WERI-Rb-1 (cell line): ENCODE measurements around the gene RALY.

Experiments
- DNase-seq: peaks from one replicate; pipeline ENCODE4 v3.0.0-alpha.2; 2020
- H3K27ac ChIP-seq: fragments of 250-450 bp; sonication (Bioruptor Pico); 2 replicates; pipeline ENCODE4 v1.5.1; 2020; ENCODE audit warnings: mild to moderate bottlenecking, moderate library complexity
- H3K27me3 ChIP-seq: fragments of 250-450 bp; sonication (Bioruptor Pico); 2 replicates; pipeline ENCODE4 v1.5.1; 2021; ENCODE audit warnings: mild to moderate bottlenecking, low read depth, moderate library complexity; ENCODE audit not compliant: insufficient read depth, severe bottlenecking
- H3K36me3 ChIP-seq: fragments of 250-450 bp; sonication (Bioruptor Pico); 2 replicates; pipeline ENCODE4 v1.5.1; 2020; ENCODE audit warnings: mild to moderate bottlenecking, moderate library complexity
- H3K4me3 ChIP-seq: 2 replicates; pipeline ENCODE4 v1.5.1; 2011; ENCODE audit warnings: low read depth, mild to moderate bottlenecking, control low read depth, low read length
- H3K9me3 ChIP-seq: fragments of 250-450 bp; sonication (Bioruptor Pico); 2 replicates; pipeline ENCODE4 v1.5.1; 2021; ENCODE audit warnings: mild to moderate bottlenecking, moderate library complexity; ENCODE audit not compliant: severe bottlenecking
- TF ChIP-seq, protein P1 (sequence below): IDR thresholded peaks from 2 replicates; pipeline ENCODE4 v1.5.1; 2011; ENCODE audit warnings: low read depth, mild to moderate bottlenecking, control low read depth, inconsistent platforms, low read length

RALY gene

DNA sequence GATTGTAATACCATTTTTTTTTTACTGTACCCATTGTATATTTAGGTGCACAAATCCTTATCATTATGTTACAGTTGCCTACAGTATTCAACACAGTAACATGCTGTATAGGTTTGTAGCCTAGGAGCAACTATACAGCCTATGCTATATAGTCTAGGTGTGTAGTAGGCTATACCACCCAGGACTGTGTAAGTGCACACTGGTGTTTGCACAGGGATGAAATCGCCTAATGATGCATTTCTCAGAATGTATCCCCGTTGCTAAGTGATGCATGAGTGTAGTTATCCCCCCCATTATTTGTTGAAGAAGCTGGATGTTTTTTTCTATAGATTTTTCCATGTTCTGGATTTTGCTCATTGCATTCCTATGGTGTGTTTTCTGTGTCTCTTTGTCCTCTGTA, 12.9 kb downstream of the RALY start:
- TF ChIP-seq, protein P1, sequence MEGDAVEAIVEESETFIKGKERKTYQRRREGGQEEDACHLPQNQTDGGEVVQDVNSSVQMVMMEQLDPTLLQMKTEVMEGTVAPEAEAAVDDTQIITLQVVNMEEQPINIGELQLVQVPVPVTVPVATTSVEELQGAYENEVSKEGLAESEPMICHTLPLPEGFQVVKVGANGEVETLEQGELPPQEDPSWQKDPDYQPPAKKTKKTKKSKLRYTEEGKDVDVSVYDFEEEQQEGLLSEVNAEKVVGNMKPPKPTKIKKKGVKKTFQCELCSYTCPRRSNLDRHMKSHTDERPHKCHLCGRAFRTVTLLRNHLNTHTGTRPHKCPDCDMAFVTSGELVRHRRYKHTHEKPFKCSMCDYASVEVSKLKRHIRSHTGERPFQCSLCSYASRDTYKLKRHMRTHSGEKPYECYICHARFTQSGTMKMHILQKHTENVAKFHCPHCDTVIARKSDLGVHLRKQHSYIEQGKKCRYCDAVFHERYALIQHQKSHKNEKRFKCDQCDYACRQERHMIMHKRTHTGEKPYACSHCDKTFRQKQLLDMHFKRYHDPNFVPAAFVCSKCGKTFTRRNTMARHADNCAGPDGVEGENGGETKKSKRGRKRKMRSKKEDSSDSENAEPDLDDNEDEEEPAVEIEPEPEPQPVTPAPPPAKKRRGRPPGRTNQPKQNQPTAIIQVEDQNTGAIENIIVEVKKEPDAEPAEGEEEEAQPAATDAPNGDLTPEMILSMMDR, result no peak
- DNase-seq, result no peak
- H3K4me3 ChIP-seq, result no peak overlapping the region
- no peaks in the 10 kb centered on the region for H3K27me3 ChIP-seq
- peaks cover 5% of the 10 kb centered on the region; the same call in 1 of the 2 replicates for H3K36me3 ChIP-seq
- H3K27ac ChIP-seq, result no peak overlapping the region
- H3K9me3 ChIP-seq, result no peaks in the 10 kb centered on the region

DNA sequence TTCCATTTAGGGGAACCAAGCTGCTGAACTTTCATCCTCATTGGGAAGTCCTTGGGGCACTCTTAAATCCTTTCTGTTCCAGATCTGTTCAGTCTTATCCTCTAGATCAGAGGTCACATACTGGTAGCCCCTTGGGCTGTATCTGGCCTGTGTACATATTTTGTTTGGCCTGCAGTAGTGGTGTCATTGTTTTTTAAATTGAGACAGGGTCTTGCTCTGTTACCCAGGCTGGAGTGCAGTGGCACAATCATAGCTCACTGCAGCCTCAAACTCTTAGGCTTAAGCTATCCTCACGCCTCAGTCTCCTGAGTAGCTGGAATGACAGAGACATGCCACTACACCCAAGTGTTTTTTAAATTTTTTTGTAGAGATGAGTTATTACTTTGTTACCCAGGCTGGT, 14.8 kb downstream of the RALY start:
- Histone ChIP-seq H3K27me3 (no peaks in the 10 kb centered on the region), H3K36me3 (peaks cover 5% of the 10 kb centered on the region; the same call in 1 of the 2 replicates), H3K4me3 (no peak overlapping the region), H3K9me3 (no peaks in the 10 kb centered on the region), H3K27ac (no peak overlapping the region)
- DNase-seq, result no peak
- TF ChIP-seq, protein P1, result no peak

DNA sequence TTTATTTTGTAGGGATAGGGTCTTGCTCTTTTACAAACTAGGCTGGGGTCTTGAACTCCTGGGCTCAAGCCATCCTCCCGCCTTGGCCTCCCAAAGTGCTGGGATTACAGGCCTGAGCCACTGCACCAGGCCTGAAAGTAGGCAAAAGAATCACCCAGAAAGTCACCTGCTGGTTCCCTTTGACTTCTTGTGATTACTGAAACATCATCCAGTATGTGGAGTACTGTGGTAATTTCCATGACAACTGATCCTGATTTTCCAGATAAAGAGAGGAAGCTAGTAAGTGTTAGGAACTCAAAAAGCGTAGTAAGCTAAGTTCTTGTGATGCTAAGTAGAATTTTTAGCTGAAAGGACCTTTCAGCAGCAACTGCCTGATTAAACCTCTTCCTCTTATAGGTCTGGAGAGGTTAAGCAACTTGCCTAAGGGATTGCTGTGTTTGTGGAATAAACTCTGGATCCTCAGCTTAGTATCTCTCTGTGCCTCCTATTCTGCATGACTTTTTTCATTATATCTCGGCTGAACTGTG, 16.8 kb downstream of the RALY start:
- Histone ChIP-seq H3K9me3 (no peaks in the 10 kb centered on the region), H3K4me3 (no peak overlapping the region), H3K27me3 (no peaks in the 10 kb centered on the region), H3K36me3 (peaks cover 5% of the 10 kb centered on the region; the same call in 1 of the 2 replicates), H3K27ac (no peak overlapping the region)
- DNase-seq, result no peak
- TF ChIP-seq, protein P1, result no peak

DNA sequence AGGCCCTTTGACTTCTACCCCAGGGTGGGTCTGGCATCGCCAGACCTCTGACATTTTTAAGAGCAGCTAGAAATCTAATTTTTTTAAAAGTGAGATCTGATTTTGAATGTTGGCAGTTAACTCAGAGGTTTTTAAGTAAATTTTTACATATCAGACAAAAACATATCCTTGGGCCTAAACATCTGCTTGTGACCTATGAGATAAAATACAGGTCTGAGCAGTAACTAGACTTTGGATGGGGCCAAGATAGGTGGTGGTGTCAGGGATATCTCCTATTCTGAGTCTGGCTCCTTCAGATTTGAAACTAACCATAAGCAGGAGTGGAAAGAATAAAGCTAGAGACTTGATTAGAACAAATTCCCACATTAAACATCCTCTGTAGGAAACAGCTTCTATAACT, 17.6 kb downstream of the RALY start:
- Histone ChIP-seq H3K27me3 (no peaks in the 10 kb centered on the region), H3K4me3 (no peak overlapping the region), H3K9me3 (no peaks in the 10 kb centered on the region), H3K27ac (no peak overlapping the region), H3K36me3 (peaks cover 4% of the 10 kb centered on the region; the same call in 1 of the 2 replicates)
- no peak for DNase-seq
- TF ChIP-seq, protein P1, result no peak

DNA sequence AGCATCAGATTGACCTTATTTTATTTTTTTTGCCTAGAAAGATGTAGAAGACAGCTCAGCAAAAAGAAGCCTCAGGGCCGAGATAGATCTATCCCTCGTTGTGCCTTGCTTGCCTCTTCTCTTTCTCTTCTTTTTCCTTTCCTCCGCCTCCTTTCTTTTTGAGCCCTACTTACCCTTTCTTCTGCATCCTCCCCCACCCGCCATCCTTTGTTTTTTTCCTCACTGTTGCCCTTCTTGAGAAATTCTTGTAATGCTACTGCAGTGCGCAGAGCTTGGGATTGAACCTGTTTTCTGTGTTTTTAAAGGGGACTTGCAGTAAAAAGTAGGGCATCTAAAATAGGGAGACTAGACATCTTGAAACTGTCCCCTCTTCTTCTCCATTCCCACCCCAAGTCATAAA, 18.6 kb downstream of the RALY start:
- no peak for DNase-seq
- no peaks in the 10 kb centered on the region for H3K36me3 ChIP-seq
- TF ChIP-seq, protein P1, result no peak
- no peaks in the 10 kb centered on the region for H3K27me3 ChIP-seq
- no peak overlapping the region for H3K27ac ChIP-seq
- no peak overlapping the region for H3K4me3 ChIP-seq
- no peaks in the 10 kb centered on the region for H3K9me3 ChIP-seq

DNA sequence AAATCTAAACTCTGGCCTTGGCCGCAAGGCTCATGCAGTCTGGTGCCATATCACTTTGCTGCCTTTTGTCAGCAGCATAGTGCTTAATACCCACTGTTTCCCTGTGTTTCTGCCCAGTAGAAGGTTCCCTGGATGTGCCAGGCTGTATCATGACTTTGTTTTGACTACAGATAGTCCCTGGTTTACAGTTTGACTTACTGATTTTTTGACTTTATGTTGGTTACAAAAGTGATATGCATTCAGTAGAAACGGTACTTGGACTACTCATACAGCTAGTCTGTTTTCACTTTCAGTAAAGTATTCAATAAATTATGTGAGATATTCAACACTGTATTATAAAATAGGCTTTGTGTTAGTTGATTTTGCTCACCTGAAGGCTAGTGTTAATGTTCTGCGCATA, 19.0 kb downstream of the RALY start:
- H3K27ac ChIP-seq, result no peak overlapping the region
- TF ChIP-seq, protein P1, result no peak
- H3K9me3 ChIP-seq, result no peaks in the 10 kb centered on the region
- no peaks in the 10 kb centered on the region for H3K36me3 ChIP-seq
- H3K4me3 ChIP-seq, result no peak overlapping the region
- no peak for DNase-seq
- H3K27me3 ChIP-seq, result no peaks in the 10 kb centered on the region
